ENCODE measurements around the gene CNGA1.

The CNGA1 gene

GRCh38 chr4:48031802-48032525 is 15.5 kb upstream of the CNGA1 start:
- H3K4me3 ChIP-seq (ENCODE audit: low read depth, low read length) = no peak overlapping the region
- DNase-seq (ENCODE audit: low read depth) = no peak
- no peak for TF ChIP-seq CTCF (IDR thresholded peaks at IDR 0.05; ENCODE audit: low read depth, low read length, missing control alignments)

GRCh38 chr4:48030470-48030869 is 14.0 kb upstream of the CNGA1 start:
- no peak overlapping the region for H3K4me3 ChIP-seq (ENCODE audit: low read depth, low read length)
- no peak for DNase-seq (ENCODE audit: low read depth)
- TF ChIP-seq CTCF (IDR thresholded peaks at IDR 0.05; ENCODE audit: low read depth, low read length, missing control alignments) = no peak

- no peak overlapping the region for H3K4me3 ChIP-seq (ENCODE audit: low read depth, low read length)
- TF ChIP-seq CTCF (IDR thresholded peaks at IDR 0.05; ENCODE audit: low read depth, low read length, missing control alignments) = no peak
- no peak for DNase-seq (ENCODE audit: low read depth)
These were observed 12.2 kb upstream of the CNGA1 start for GRCh38 chr4:48028696-48029095.

- no peak overlapping the region for H3K4me3 ChIP-seq (ENCODE audit: low read depth, low read length)
- TF ChIP-seq CTCF (IDR thresholded peaks at IDR 0.05; ENCODE audit: low read depth, low read length, missing control alignments) = no peak
- DNase-seq (ENCODE audit: low read depth) = no peak
These were observed 11.2 kb upstream of the CNGA1 start for GRCh38 chr4:48027653-48028052.

GRCh38 chr4:48025005-48025404 is 8.5 kb upstream of the CNGA1 start:
- no peak overlapping the region for H3K4me3 ChIP-seq (ENCODE audit: low read depth, low read length)
- no peak for DNase-seq (ENCODE audit: low read depth)
- no peak for TF ChIP-seq CTCF (IDR thresholded peaks at IDR 0.05; ENCODE audit: low read depth, low read length, missing control alignments)

- no peak for DNase-seq (ENCODE audit: low read depth)
- TF ChIP-seq CTCF (IDR thresholded peaks at IDR 0.05; ENCODE audit: low read depth, low read length, missing control alignments) = no peak
- H3K4me3 ChIP-seq (ENCODE audit: low read depth, low read length) = no peak overlapping the region
These were observed 8.0 kb upstream of the CNGA1 start for GRCh38 chr4:48024522-48024921.

- no peak overlapping the region for H3K4me3 ChIP-seq (ENCODE audit: low read depth, low read length)
- no peak for DNase-seq (ENCODE audit: low read depth)
- TF ChIP-seq CTCF (IDR thresholded peaks at IDR 0.05; ENCODE audit: low read depth, low read length, missing control alignments) = no peak
These were observed 5.8 kb upstream of the CNGA1 start for GRCh38 chr4:48022192-48022799.
